Stimulated activated CD8-positive, alpha-beta memory T cell treated with anti-CD3 and anti-CD28 coated beads, Interleukin-4, amount 100 ng/mL, for 48 hours (primary cell): ENCODE measurements around the gene OPRM1.

Experiments used
- DNase-seq: peaks from one replicate; pipeline ENCODE4 v3.0.0-alpha.2; 2020

The OPRM1 gene

DNA sequence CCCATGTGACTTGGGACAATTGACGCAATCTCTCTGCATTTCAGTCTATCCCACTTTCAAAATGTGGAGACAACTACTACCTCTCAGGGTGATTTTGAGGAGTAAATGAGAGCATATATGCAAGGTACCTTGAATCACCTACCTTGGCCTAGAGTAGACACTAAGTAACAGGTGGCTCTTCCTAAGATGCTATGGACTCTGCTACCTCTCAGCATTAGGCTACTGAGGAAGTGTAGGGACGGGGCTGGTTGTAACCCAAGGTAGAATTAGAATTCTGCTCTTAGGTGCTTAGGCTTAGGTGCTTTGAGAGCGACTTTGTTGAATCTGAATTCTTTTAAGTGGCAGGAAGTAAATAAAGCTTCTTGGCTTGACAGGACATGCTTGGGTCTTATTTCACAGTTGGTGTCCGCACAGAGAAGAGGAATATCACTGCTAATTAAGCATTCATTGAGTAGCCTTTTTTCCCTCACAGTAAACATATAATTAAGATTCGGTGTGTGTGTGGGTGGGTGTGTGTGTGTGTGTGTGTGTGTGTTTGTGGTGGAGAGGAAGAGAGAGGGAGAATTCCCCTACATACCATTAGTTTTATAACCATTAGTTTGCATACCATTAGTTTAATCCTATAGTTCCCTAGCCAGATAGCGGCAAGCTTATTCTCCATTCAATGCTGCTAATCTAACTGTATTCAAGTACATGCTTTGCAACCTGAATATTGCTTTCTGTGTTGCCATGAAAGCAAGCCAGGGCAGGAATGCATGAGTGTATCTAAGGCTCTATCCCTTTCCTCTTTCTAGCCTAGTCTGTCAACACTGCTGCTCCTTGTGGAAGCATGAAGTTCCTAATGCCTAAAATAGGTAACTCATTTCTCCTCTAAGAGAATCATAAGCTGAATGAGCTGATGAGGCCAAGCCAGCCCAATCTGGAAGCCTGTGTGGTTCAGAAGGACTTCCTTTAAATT is 205.0 kb downstream of the OPRM1 start:
- no peak for DNase-seq

DNA sequence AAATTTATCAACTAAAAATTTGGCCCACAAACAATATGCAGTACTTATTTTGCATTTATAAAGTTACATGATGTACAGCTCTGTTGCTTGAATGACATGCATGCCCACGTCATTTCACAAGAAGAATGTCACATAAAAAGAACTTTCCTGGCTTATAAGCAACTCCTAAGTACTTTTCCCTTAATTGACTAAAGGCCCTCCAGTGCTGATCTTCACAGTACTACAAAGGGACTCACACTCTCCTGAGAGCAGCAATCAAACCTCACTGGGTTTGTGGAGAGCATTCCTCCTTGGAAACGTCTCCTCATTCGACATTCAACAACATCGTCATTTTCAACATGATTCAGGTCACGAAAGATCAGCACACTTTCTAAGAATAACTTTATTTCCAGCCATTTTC is 206.5 kb downstream of the OPRM1 start:
- no peak for DNase-seq

- DNase-seq = no peak
These were observed 207.7 kb downstream of the OPRM1 start for GRCh38 chr6:154246723-154247118.

DNA sequence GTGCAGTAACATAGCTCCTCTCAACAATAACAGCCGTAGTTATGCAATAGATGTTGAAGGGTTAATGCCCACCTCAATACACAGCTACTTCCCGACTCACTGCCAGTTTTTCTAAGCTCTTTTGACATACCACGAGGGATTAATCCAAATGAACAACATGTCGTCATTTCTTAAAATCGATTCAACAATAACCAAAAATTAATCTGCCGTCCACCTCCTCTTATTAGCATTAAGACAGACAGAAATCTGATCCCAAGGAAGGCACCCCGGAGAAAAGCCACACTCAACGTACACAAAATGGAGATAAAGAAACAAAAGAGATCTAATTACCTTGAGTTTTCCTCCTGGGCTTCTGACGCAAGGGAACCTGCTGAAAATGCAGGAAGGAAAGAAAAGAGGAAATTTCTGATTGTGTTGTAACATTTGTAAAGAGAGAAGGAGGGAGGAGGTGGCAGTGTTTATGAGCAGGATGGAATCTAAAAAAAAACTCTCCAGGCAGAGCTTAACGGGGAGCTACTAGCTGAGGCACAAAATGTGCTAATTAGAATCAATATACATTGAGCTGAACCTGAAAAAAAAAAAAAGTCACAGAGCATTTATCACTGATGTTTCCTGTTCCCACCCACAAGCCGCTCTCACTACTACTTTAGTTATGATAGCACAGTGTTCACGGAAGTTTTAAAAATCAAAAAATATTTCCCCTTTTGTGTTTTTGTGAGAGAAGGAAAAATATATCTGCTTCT is 208.2 kb downstream of the OPRM1 start:
- no peak for DNase-seq

DNA sequence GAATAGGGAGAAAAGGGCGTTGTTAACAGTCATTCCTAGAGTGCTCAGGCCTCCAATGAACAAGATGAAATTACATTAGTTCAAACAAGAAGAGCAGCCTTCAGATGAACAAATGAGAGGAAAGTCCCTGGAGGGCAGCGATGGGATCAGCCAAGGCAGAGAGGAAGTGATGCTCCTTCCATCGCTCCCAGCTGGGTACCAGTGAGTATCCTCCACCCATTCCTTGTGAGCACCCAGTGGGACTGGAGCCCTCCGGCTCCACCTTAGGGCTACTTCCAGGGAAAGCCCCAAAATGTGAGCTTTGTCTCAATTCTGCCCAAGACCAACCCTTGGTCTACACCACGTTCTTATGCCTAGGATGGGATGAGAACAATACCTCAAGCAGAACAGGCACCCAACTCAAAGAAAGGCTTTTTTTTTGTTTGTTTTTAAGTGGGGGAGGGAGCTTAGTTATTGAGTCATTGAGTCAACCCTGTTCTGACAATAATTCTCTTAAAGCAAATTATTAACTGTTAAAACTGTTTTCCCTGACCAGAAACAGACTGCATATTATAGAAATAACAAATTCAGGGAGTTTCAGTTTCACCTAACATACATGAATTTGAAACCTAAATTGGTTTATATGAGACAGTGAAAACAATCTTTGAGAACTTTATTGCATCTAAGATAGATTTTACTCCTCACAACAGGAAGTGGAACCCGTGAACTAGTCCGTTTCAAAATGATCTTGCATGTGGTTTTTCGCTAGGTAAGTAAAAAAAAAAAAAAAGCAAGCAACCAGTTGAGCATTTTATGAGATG is 210.7 kb downstream of the OPRM1 start:
- DNase-seq = no peak

DNA sequence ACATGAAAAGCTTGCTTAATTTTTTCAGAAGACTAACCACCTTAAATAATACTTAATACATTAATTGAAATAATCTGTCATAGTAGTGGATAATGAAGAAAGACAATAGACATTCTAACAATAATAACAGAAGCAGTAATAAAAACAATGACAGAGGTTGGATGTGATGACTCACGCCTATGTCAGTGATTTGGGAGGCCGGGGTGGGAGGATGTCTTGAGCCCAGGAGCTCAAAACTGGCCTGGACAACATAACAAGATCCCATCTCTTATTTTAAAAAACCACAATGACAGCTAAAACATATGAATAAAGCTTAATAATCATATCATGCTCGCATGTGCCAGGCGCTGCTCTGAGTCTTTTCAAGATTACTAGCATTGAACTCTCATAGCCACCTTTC is 212.1 kb downstream of the OPRM1 start:
- no peak for DNase-seq

GRCh38 chr6:154252678-154253077 is 213.6 kb downstream of the OPRM1 start:
- no peak for DNase-seq

DNA sequence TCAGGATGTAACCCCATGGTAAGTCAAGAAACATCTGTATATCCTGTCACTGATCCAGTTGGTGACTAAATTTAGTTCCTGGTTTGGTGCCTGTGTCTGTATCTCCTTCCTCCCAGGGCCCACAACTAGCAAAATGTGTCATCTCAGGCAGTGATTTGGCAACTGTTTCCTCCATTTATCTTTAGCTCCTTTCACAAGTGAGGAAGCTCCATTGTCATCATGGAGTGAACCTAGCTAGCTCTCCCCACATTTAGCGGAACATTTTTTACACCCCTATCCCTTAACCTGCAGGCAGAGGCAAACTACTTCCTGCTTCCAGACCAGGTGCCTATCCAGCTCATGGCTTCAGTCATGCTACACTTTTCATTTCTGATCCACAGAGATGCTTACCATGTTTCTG is 218.0 kb downstream of the OPRM1 start:
- DNase-seq = no peak

DNA sequence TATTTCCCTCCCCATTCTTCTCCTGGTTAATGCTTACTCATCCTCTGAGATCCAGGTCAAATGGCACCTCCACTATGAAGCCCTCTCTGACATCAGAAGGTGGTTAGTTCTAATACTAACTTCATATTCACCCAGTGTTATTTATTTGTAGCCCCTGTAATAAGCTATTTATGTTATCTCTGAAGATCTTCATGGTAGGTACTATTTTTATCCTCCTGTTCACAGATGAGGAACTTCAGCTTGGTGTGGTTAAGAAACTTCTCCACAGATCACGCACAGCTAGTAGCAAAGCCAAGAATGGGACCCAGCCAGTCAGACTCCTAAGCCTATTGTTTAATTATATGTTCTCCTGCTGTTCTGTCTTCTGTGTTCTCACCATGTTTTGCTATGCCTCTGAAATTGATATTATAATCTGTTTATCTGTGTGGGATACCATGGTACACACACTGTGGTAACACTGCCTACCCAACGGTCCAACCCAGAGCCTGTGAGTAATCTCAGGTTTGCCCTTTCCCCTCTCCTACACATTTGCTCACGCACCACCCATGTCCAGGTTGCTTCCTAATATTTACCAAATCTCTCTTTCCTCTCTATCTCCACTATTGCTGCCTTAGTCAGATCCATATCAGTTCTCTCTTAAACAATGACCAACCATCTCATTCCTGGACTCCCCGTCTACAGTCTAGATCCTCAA is 219.2 kb downstream of the OPRM1 start:
- no peak for DNase-seq

GRCh38 chr6:154261688-154262397 is 222.8 kb downstream of the OPRM1 start:
- DNase-seq = no peak

DNA sequence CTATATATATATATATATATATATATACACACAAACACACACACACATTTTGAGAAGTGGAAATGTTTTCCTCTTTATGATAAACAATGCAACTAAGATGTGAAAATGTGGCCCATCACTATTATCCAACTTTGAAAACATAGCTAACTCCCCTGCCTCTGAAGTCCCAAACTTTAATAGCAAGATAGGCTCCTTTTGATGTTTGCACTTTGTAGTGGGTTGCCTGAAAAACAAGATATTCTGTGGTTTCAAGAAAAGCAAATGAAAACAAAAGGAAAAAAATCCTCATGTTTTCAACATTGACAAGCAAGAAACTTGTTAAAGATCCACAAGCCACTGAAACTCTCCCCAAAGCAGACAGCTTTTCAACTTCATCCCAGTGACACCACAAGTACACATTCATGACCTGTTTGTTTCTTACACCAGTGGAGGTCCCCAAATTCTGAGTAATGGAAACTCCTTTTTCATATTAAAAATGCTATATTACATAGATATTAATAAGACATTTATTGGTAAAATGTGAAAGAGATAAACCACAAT is 227.6 kb downstream of the OPRM1 start:
- no peak for DNase-seq

- no peak for DNase-seq
These were observed 228.6 kb downstream of the OPRM1 start for GRCh38 chr6:154267508-154268106.

- DNase-seq = no peak
These were observed 229.4 kb downstream of the OPRM1 start for GRCh38 chr6:154268486-154268885.

DNA sequence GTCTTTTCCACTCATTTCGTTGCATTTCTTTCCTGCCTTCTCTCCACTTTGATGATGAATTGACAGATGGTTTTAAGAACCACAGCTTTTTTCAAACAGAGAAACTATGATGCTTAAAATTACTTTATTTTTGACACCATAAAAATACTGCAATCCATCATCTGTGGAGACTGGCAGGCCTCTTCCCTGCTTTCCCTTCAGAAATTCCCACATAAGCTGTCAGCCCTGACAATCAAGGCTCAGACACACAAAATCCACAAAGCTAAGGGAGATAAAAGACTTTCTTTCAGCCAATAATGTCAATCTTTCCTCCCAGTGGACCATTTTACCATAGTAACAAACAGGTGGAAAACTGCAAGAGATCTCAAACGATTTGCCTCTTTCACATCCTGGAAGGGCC is 235.1 kb downstream of the OPRM1 start:
- no peak for DNase-seq

DNA sequence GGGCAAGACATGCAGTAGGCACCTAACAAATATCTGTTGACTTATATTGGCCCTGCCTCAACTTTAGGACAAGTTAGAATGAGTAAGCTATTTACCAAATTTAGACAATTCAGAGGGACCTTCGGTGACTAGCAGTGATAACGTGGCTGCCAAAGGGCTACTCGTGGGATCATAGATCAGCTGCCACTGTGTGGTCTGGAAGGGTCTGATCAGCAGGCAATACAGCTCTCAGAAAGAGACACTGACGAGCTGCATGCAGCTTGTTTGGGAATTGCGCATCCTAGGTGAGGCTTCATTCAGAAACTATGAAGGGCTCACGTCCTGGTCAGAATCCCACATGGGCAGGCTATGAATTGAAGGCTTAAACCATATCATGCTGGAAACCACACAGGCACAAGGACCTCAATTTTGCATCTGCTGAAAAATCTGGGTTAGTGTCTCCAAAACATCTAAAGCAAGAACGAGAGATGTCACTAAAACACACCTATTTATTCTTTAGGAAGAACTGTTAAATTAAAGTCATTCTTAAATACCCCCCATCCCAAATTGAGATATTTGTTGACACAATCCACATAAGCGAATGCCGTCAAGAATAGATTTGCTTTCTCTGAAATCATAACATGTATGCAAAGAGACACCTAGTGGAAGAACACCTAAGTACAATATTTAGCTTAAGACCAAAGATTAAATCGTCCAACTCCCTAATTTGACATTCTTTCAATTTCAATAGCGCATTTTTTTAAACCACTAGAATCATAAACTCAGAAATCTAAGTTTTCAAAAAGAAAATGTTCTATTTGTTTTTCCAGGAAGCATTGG is 238.0 kb downstream of the OPRM1 start:
- no peak for DNase-seq

DNA sequence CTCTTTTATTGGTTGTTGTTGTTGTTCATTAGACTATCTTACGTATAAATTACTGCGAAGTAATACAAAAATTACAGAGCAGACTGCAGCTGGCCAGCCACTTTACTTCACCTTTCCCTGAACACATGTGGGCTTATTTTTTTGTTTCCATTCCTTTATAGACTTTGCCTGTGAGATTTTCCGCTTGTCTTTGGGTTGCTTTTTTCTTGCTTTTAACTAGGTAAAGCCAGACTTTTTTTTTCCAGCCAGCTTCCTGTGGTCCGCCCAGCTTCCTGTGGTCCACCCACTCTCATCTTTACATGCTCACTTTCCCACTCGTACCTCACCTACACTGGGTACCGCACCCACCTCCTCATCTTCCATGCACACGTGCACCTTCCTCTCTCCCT is 238.6 kb downstream of the OPRM1 start:
- DNase-seq = no peak

DNA sequence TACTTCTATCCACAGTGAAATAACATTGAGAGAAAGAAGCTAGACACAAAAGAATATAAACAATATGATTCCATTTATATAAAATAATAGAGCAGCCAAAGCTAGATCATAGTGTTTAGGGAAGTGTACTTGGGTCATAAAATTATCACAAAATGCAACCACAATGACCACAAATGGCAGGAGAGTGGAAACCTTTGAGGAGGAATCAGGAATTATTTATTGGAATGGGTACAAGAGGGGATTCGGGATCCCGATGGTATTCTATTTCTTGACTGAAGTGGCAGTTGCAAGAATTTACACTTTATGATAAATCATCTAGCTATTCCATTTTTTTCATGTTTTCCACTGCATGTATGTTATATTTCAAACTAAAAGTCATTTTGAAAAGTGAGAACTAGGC is 241.5 kb downstream of the OPRM1 start:
- DNase-seq = no peak

GRCh38 chr6:154284313-154284853 is 245.3 kb downstream of the OPRM1 start:
- DNase-seq = no peak

- no peak for DNase-seq
These were observed 246.8 kb downstream of the OPRM1 start for GRCh38 chr6:154285826-154286225.
